Naive thymus-derived CD4-positive, alpha-beta T cell (primary cell): ENCODE results near the gene STEEP1. TPM values are rescaled to one million over a fixed set of nuclear protein-coding genes. Genes with fewer than 3 reads are reported as not detected.
A peak's percentile ranks its signal among the peaks of the same experiment; 100 is the strongest.

Experiments used
- ATAC-seq: fragments of 150-1000 bp; cut with Tn5 transposase; 2 replicates; pipeline ENCODE4 v1.10.0; 2021; ENCODE audit warnings: mild to moderate bottlenecking, moderate library complexity
- CTCF ChIA-PET: fragments of 350-600 bp; sonication (Branson Sonifier 250); formaldehyde crosslinking; loops from one replicate; lab custom pipeline; 2021; ENCODE audit warnings: antibody characterized with exemption; lab: Charles Lee
- POLR2A ChIA-PET: fragments of 350-600 bp; sonication (Branson Sonifier 250); formaldehyde crosslinking; loops from one replicate; lab custom pipeline; 2021; ENCODE audit warnings: antibody characterized with exemption, inconsistent platforms; lab: Charles Lee
- DNase-seq, 9 donors: peaks; one replicate each; pipeline versions ENCODE4 v3.0.0 to v3.0.0-alpha.2; 2020 to 2022; ENCODE audit warnings: mixed read lengths in 1 of 9
- H3K27ac ChIP-seq: one replicate; pipeline ENCODE4 v1.7.0; 2013; ENCODE audit warnings: mild to moderate bottlenecking, low read depth, low read length, moderate library complexity
- H3K27me3 ChIP-seq, 2 donors: one replicate each; pipeline ENCODE4 v1.7.0; 2013; ENCODE audit warnings: low read length in 2 of 2, mild to moderate bottlenecking in 2 of 2, moderate library complexity in 2 of 2; ENCODE audit not compliant: control insufficient read depth in 2 of 2, insufficient read depth in 2 of 2
- H3K36me3 ChIP-seq, 3 experiments: 1 replicate in 2 of 3; 2 replicates in 1 of 3; pipeline ENCODE4 v1.7.0; 2013; ENCODE audit warnings: low read length in 3 of 3, mild to moderate bottlenecking in 3 of 3, moderate library complexity in 1 of 3; ENCODE audit not compliant: insufficient read depth in 3 of 3, control insufficient read depth in 2 of 3
- H3K4me1 ChIP-seq, 2 donors: one replicate each; pipeline ENCODE4 v1.7.0; 2013; ENCODE audit warnings: low read length in 2 of 2, mild to moderate bottlenecking in 2 of 2, moderate library complexity in 1 of 2; ENCODE audit not compliant: control insufficient read depth in 2 of 2, insufficient read depth in 2 of 2
- H3K4me3 ChIP-seq: 2 replicates; pipeline ENCODE4 v1.7.0; 2013; ENCODE audit warnings: mild to moderate bottlenecking, low read length
- H3K9me3 ChIP-seq, 3 experiments: 1 replicate in 2 of 3; 2 replicates in 1 of 3; pipeline ENCODE4 v1.7.0; 2013; ENCODE audit warnings: low read length in 3 of 3; ENCODE audit not compliant: control insufficient read depth in 2 of 3
- H3K27ac Mint-ChIP-seq, 9 donors: one replicate each; pipeline ENCODE4 v1.8.0; 2020 to 2022; ENCODE audit warnings: mixed read lengths in 9 of 9, mild to moderate bottlenecking in 8 of 9, moderate library complexity in 5 of 9, inconsistent platforms in 2 of 9
- H3K27me3 Mint-ChIP-seq, 5 donors: one replicate each; pipeline ENCODE4 v1.8.0; 2021 to 2022; ENCODE audit warnings: mixed read lengths in 5 of 5, mild to moderate bottlenecking in 1 of 5
- H3K36me3 Mint-ChIP-seq, 5 donors: one replicate each; pipeline ENCODE4 v1.8.0; 2020 to 2022; ENCODE audit warnings: mixed read lengths in 5 of 5, mild to moderate bottlenecking in 3 of 5, inconsistent platforms in 1 of 5
- H3K4me1 Mint-ChIP-seq, 7 donors: one replicate each; pipeline ENCODE4 v1.8.0; 2020 to 2022; ENCODE audit warnings: mixed read lengths in 7 of 7, mild to moderate bottlenecking in 3 of 7, inconsistent platforms in 1 of 7
- H3K4me3 Mint-ChIP-seq, 10 donors: one replicate each; pipeline ENCODE4 v1.8.0; 2020 to 2022; ENCODE audit warnings: mild to moderate bottlenecking in 10 of 10, mixed read lengths in 10 of 10, moderate library complexity in 6 of 10, inconsistent platforms in 2 of 10
- H3K9me3 Mint-ChIP-seq, 11 donors: one replicate each; pipeline ENCODE4 v1.8.0; 2020 to 2022; ENCODE audit warnings: mixed read lengths in 11 of 11, mild to moderate bottlenecking in 4 of 11, inconsistent platforms in 1 of 11, moderate library complexity in 1 of 11
- intact Hi-C, 2 donors: fragments of 100-400 bp; cut with micrococcal nuclease; formaldehyde crosslinking; loops; one replicate each; pipeline ENCODE4 v1.15.1; 2023
- polyA plus RNA-seq, 2 donors: library from polyadenylated mRNA; unstranded; fragments of 300-500 nt; fragmentation: Illumina TruSeq; gene quantifications; one replicate each; pipeline ENCODE4 v1.2.3, GENCODE V29; 2021
- total RNA-seq, 6 experiments: library from RNA in 5 of 6; stranded (reverse) in 5 of 6; gene quantifications; 1 replicate in 5 of 6; 2 replicates in 1 of 6; pipeline ENCODE4 v1.2.3 and lab custom pipeline; 2021 to 2026

Gene STEEP1
- total and polyA plus RNA-seq, 7 experiments from 2014 or later = 13.3 to 22.2 (median 20.9) TPM

- intact Hi-C loops = loop anchor here (1.0 to 10.0 kb wide), 4 partner anchors 14 to 756 kb away; no protein-coding TSS in a partner anchor
- ATAC-seq = peak; percentile 54
- no peak overlapping the region for H3K4me3 Mint-ChIP-seq
- H3K36me3 ChIP-seq = no peaks in the 10 kb centered on the region
- no peaks in the 10 kb centered on the region for H3K4me1 ChIP-seq
- H3K27me3 Mint-ChIP-seq = no peaks in the 10 kb centered on the region
- no peak overlapping the region for H3K4me3 ChIP-seq
- no peaks in the 10 kb centered on the region for H3K9me3 ChIP-seq
- H3K27ac Mint-ChIP-seq = no peak overlapping the region
- peaks cover 0 to 7% (median 0%) of the 10 kb centered on the region in 7 donors for H3K4me1 Mint-ChIP-seq
- DNase-seq = peak in 5 of 9 donors; percentile 14 to 41 (median 36)
- CTCF ChIA-PET = interaction anchor here (0.5 to 3.0 kb wide), 7 partner anchors 13 to 606 kb away, joined by 3 to 7 read pairs (median 4); no protein-coding TSS in a partner anchor
- H3K27ac ChIP-seq = no peak overlapping the region
- H3K36me3 Mint-ChIP-seq = no peaks in the 10 kb centered on the region
- H3K9me3 Mint-ChIP-seq = no peaks in the 10 kb centered on the region
- no peaks in the 10 kb centered on the region for H3K27me3 ChIP-seq
- POLR2A ChIA-PET = interaction anchor here (1.7 kb wide), 1 partner anchor 15 kb away, joined by 6 read pairs; no protein-coding TSS in a partner anchor
Observed at GRCh38 chrX:119488749-119489148, 76.5 kb downstream of the STEEP1 start.

Other genes starting within 250 kb of the STEEP1 start
- 1 to 10 TPM; 1.8 to 8.2 (median 2.6) TPM for gene SLC25A43, start 166.1 kb downstream of the STEEP1 start, total RNA-seq
- gene SLC25A43, start 166.1 kb downstream of the STEEP1 start, polyA plus RNA-seq = 1 to 10 TPM; 2.5 to 3.8 TPM
- 100 to 1,000 TPM in 3 of 5 experiments, 10 to 100 TPM in 2; 90.2 to 333 (median 132) TPM for gene SLC25A5, start 97.0 kb downstream of the STEEP1 start, total RNA-seq
- 100 to 1,000 TPM; 252 to 287 TPM for gene SLC25A5, start 97.0 kb downstream of the STEEP1 start, polyA plus RNA-seq
- 10 to 100 TPM; 34.0 to 74.7 (median 60.2) TPM for gene UBE2A, start 9.2 kb upstream of the STEEP1 start, total RNA-seq
- 10 to 100 TPM; 23.9 to 30.7 TPM for gene UBE2A, start 9.2 kb upstream of the STEEP1 start, polyA plus RNA-seq
- gene NKRF, start 41.0 kb upstream of the STEEP1 start, total RNA-seq = 10 to 100 TPM in 4 of 5 experiments, 1 to 10 TPM in 1; 9.9 to 16.4 (median 14.0) TPM
- gene NKRF, start 41.0 kb upstream of the STEEP1 start, polyA plus RNA-seq = 1 to 10 TPM; 5.2 to 8.1 TPM
- gene SEPTIN6, start 127.8 kb upstream of the STEEP1 start, total RNA-seq = 100 to 1,000 TPM; 151 to 315 (median 221) TPM
- gene SEPTIN6, start 127.8 kb upstream of the STEEP1 start, polyA plus RNA-seq = 100 to 1,000 TPM; 197 to 296 TPM
- gene SOWAHD, start 193.2 kb upstream of the STEEP1 start, total RNA-seq = 1 to 10 TPM in 4 of 5 experiments, under 1 TPM in 1; 0.50 to 2.9 (median 2.5) TPM
- 1 to 10 TPM; 1.6 to 3.1 TPM for gene SOWAHD, start 193.2 kb upstream of the STEEP1 start, polyA plus RNA-seq
- gene RPL39, start 226.2 kb upstream of the STEEP1 start, total RNA-seq = 1,000 to 10,000 TPM; 2,181 to 4,347 (median 3,799) TPM
- gene RPL39, start 226.2 kb upstream of the STEEP1 start, polyA plus RNA-seq = 1,000 to 10,000 TPM; 4,923 to 5,899 TPM